ENCODE results near the gene SERPINA1.

SERPINA1 gene

DNA sequence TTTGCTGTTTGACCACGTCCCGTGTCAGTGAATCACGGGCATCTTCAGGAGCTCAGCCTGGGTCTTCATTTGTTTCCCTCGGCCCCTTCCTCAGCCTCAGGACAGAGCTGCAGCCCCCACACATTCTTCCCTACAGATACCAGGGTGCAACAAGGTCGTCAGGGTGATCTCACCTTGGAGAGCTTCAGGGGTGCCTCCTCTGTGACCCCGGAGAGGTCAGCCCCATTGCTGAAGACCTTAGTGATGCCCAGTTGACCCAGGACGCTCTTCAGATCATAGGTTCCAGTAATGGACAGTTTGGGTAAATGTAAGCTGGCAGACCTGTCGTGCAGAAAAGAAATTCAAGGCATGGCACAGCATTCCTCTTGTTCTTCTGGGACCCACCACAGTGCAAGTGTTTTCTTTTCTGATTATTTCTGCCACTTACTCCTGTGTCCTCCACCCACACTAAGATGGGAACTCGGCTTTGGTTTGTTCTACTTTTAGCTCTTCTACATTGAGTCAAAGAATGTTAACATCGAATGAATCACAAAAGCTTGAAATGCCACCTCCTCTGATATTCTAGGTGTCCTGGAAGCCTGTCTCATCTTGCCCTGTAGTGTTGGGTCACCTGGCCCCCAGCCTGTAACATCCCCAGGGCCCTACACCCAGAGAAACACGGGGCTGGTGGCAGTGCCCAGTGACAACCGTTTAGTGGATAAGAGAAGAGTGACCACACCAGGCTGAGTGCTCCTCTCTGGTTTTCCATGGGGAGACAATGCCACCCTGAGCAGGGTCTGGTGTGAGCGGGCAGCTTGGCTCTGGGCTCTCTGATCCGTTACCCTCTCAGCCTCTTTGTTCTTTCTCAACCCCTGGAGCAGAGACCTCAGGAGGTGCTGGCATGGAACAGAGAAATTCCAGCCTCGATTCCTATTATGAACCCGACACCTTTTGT lies 8.8 kb downstream of the SERPINA1 start:
- no peak for DNase-seq (ENCODE audit: low read depth)
- H3K4me3 ChIP-seq (ENCODE audit: low read length), result no peak overlapping the region
- TF ChIP-seq, protein P1, sequence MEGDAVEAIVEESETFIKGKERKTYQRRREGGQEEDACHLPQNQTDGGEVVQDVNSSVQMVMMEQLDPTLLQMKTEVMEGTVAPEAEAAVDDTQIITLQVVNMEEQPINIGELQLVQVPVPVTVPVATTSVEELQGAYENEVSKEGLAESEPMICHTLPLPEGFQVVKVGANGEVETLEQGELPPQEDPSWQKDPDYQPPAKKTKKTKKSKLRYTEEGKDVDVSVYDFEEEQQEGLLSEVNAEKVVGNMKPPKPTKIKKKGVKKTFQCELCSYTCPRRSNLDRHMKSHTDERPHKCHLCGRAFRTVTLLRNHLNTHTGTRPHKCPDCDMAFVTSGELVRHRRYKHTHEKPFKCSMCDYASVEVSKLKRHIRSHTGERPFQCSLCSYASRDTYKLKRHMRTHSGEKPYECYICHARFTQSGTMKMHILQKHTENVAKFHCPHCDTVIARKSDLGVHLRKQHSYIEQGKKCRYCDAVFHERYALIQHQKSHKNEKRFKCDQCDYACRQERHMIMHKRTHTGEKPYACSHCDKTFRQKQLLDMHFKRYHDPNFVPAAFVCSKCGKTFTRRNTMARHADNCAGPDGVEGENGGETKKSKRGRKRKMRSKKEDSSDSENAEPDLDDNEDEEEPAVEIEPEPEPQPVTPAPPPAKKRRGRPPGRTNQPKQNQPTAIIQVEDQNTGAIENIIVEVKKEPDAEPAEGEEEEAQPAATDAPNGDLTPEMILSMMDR (conservative IDR thresholded peaks at IDR 0.05; ENCODE audit: low read depth, low read length), result no peak

DNA sequence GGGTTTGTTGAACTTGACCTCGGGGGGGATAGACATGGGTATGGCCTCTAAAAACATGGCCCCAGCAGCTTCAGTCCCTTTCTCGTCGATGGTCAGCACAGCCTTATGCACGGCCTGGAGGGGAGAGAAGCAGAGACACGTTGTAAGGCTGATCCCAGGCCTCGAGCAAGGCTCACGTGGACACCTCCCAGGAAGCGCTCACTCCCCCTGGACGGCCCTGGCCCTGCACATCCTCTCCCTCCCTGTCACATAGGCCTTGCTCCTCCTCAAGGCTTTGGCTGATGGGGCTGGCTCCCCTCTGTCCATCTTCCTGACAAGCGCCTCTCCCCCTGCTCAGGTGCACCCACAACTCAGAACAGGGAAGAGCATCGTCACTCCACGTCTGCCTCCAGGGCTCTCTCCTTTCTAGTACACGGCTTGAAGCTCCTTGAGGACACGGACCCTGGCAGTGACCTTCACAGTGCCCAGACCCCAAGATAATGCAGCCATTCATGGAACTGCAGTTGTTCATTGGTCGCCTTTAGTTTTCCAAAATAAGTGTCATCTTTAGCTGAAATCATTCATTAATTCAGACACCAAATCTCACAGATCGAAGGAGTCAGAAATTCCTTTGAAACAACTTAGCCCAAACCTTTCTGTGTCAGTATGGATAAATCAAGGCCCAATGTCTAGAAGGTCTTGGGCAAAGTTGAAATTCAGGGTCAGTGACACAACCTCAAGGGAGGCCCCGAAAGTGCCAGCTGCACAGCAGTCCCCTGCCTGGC lies 9.7 kb downstream of the SERPINA1 start:
- no peak overlapping the region for H3K4me3 ChIP-seq (ENCODE audit: low read length)
- DNase-seq (ENCODE audit: low read depth), result no peak
- TF ChIP-seq, protein P1 (conservative IDR thresholded peaks at IDR 0.05; ENCODE audit: low read depth, low read length), result no peak

DNA sequence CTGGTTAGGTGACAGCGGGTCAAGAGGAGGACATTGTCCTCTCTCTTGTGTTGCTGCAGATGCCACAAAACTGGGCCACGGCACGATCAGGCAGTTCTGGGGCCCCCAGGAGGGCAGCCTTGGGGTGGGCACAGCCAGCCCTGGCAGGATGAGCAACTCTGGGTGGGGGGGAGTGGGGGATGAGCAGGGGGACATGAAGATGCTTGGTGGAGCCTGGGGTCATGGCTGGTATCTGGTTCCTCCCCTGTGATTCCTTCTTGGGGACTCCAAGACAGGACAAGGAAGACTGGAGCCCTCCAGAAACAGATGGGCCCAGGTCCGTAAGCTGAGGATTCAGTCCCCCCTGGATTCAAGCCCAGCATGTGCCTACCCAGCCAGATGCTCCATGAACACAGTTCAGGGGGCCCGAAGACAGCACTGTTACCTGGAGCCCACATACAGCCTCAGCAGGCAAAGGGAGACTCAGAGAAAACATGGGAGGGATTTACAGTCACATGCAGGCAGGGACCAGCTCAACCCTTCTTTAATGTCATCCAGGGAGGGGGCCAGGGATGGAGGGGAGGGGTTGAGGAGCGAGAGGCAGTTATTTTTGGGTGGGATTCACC lies 10.4 kb downstream of the SERPINA1 start:
- TF ChIP-seq, protein P1 (conservative IDR thresholded peaks at IDR 0.05; ENCODE audit: low read depth, low read length), result no peak
- DNase-seq (ENCODE audit: low read depth), result no peak
- no peak overlapping the region for H3K4me3 ChIP-seq (ENCODE audit: low read length)

DNA sequence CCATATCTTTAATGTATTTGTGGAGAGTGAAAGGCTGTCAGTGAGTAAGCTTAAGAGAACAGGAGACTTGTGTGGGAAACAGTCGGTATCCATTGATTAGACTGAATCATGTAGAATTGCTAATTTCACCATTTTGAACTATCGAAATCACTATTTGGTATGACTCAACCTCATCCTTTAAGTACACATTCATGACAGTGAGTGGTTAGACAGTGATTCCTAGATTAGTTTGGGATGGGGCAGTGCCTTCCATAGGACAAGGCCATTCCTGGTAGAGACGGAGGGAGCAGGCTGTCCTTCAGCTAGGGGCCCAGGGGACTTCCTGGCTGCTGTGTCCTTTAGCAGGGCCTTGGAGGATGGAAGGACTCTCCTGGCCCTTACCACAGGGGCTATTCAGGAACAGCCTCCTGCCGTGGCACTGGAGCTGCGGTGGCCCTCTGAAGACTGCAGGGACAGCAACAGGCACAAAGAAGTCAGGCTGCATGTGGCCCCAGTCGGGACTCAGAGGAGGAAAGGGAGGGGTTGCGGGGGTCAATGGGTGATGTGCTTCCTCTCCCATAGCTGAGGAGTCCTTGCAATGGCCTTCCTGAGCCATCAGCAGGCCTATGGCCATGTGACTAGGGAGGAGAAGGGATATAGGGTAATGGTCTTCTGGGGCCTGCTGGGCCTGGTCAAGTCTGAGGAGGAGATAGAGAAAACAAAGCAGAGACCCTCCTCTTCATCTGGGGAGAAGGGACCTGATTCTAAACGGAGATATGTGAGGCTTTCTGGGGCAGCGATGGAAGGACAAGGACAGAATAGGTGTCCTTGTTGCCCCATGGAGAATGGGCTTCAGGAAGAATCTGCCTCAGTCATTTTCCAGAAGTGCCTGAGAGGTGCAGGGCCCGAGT lies 11.2 kb downstream of the SERPINA1 start:
- TF ChIP-seq, protein P1 (conservative IDR thresholded peaks at IDR 0.05; ENCODE audit: low read depth, low read length), result no peak
- no peak overlapping the region for H3K4me3 ChIP-seq (ENCODE audit: low read length)
- no peak for DNase-seq (ENCODE audit: low read depth)

DNA sequence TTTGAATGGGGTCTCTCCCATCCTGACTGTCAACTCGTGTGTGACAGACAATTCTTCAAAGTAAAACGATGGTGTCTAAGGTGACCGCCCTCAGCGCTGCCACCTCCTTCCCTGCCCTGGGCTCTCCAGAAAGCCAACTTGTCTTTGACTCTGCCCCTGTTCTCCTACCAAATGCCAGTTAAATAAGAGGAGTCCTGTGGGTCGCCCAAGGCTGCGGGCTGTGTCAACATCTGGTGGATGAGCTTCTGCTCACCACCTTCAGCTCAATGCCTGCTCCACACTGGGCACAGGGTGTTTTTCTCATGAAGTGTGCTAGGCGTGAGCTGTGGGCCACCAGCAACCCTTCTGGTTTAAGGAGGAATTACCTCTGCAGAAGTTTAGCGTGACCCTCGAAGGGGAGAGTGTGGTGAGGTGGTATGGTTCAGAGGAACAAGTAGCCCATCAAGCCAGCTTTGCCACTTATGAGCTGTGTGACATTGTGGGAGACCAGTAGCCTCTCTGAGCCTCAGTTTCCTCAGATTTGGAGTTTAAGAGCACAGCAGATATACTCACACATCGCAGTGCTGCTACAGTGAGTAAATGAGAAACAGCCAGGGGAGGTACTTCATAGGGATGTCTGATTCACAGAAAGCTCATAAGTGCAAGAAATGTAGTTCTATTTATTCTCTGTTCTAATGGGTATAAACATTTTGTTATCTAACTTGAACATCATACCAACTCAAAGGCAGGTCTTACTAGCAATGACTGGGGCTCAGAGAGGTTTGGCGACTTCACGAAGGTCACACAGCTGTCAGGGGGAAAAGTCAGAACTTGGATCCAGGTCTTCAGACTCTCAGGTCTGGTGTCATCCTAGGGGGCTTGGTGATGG lies 12.1 kb downstream of the SERPINA1 start:
- no peak for DNase-seq (ENCODE audit: low read depth)
- TF ChIP-seq, protein P1 (conservative IDR thresholded peaks at IDR 0.05; ENCODE audit: low read depth, low read length), result no peak
- no peak overlapping the region for H3K4me3 ChIP-seq (ENCODE audit: low read length)
